ENCODE results near the gene IRF2. TPM values are rescaled to one million over a fixed set of nuclear protein-coding genes. Genes with fewer than 3 reads are reported as not detected.

Gene IRF2
- total RNA-seq, 4 donors from 2014 or later = 32.6 to 38.1 (median 36.6) TPM

GRCh38 chr4:184404047-184404446, 70.3 kb downstream of the IRF2 start:
- no peak for TF ChIP-seq CTCF (IDR thresholded peaks at IDR 0.05; ENCODE audit: low read depth)

GRCh38 chr4:184403384-184403781, 71.0 kb downstream of the IRF2 start:
- no peak for TF ChIP-seq CTCF (IDR thresholded peaks at IDR 0.05; ENCODE audit: low read depth)

- no peak for TF ChIP-seq CTCF (IDR thresholded peaks at IDR 0.05; ENCODE audit: low read depth)
These were observed 71.5 kb downstream of the IRF2 start for GRCh38 chr4:184402740-184403383.

GRCh38 chr4:184402239-184402638, 72.1 kb downstream of the IRF2 start:
- TF ChIP-seq CTCF (IDR thresholded peaks at IDR 0.05; ENCODE audit: low read depth) = no peak

- no peak for TF ChIP-seq CTCF (IDR thresholded peaks at IDR 0.05; ENCODE audit: low read depth)
These were observed 72.8 kb downstream of the IRF2 start for GRCh38 chr4:184401397-184402171.

- TF ChIP-seq CTCF (IDR thresholded peaks at IDR 0.05; ENCODE audit: low read depth) = no peak
These were observed 73.5 kb downstream of the IRF2 start for GRCh38 chr4:184400891-184401290.

GRCh38 chr4:184400375-184400870, 73.9 kb downstream of the IRF2 start:
- TF ChIP-seq CTCF (IDR thresholded peaks at IDR 0.05; ENCODE audit: low read depth) = no peak
